NCI-H1048 (cell line): Measurements from ENCODE around the gene ISY1.
"Not testable (repeated sequence)": the region's sequence is repeated elsewhere in the genome, so short reads cannot be mapped to it uniquely, and the experiment has no call there.

Source experiments
- DNase-seq: peaks from one replicate; lab custom pipeline; 2025; lab: John Stamatoyannopoulos, UW

The ISY1 gene

DNA sequence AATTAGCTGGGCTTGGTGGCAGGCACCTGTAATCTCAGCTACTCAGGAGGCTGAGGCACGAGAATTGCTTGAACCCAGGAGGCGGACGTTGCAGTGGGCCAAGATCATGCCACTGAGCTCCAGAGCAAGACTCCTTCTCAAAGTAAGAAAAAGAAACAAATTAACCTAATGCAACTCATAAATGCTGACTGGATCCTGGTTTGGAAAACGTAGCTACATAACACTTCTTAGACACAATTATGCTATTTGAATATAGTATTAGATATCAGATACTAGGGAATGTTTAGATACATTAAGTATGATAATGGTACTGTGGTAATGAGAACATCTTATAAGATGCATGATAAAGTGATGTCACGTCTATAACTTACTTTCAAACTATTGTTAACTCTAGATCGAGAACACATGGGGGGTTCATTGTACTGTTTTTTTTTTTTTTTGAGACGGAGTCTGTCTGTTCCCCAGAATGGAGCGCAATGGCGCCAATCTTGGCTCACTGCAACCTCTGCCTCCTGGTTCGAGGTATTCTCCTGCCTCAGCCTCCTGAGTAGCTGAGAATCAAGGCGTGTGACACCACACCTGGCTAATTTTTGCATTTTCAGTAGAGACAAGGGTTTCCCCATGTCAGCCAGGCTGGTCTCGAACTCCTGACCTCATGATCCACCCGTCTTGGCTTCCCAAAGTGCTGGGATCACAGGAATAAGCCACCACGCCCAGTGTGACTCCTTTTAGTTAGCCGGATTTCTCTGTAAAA, 5.9 kb upstream of the ISY1 start:
- no peak for DNase-seq

DNA sequence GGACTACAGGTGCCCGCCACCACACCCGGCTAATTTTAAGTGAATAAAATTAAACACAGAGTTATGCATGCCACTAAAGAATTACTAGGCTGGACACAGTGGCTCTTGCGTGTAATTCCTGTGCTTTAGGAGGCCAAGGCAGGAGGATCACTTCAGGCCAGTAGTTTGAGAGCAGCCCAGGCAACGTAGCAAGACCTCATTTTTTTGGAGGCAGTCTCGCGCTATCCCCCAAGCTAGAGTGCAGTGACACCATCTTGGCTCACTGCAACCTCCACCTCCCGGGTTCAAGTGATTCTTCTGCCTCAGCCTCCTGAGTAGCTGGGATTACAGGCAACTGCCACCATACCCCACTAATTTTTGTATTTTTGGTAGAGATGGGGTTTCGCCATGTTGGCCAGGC, 4.7 kb upstream of the ISY1 start:
- DNase-seq, result not testable (repeated sequence)

GRCh38 chr3:129164500-129164899, 3.6 kb upstream of the ISY1 start:
- no peak for DNase-seq

DNA sequence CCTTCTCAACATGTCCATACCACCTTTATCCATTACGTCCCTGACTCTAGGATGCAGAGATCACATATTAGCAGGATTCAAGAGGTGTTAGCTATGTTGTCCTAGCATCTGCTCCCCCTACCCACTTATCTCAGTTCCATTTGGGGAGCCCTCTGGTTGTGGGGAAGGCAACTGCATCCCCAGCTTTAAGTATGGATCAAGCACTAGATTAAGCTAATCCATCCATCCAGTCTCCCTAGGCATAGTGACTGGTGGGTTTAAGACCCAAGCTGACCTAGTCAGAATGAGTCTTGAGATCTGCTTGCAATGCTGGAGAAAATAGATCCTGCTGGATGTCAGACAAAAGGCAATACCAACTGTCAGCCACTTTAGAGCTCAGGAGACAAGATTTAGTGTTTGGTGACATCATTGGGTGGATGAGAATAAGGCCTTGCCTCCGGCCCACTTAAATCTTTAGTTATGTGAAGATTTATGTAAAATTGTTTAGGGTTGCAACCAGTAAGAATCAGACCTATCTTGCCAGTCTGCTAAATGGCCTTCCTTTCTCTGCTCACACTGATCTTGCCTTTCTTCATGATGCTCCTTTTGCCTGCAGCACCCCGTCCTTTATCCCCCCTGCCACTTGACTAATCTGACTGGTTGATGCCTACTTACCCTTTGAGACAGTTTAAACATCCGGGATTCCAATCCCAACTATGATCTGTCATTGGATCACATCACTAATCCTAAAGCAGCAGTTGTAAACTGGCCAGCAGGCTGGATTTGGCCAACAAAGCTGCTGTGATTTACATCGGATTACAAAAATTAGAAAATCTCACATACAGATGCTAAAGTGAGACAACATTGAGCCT, 2.1 kb upstream of the ISY1 start:
- no peak for DNase-seq

- no peak for DNase-seq
These were observed 1.0 kb upstream of the ISY1 start for GRCh38 chr3:129161860-129162271.

DNA sequence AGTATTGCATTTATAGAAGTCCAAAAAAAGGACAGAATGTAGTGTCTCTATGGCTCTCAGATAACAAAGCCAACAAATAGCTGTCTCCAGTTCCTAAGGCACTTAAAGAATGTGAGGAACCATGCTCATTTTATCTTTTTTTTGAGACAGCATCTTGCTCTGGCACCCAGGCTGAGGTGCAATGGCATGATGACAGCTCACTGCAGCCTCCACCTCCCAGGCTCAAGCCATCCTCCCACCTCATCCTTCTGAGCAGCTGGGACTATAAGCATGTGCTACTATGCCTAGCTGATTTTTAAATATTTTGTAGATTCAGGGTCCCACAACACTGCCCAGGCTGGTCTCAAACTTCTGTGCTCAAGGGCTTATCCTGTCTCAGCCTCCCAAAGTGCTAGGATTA, 16.1 kb downstream of the ISY1 start:
- no peak for DNase-seq

GRCh38 chr3:129141011-129141410, 19.9 kb downstream of the ISY1 start:
- DNase-seq, result not testable (repeated sequence)

DNA sequence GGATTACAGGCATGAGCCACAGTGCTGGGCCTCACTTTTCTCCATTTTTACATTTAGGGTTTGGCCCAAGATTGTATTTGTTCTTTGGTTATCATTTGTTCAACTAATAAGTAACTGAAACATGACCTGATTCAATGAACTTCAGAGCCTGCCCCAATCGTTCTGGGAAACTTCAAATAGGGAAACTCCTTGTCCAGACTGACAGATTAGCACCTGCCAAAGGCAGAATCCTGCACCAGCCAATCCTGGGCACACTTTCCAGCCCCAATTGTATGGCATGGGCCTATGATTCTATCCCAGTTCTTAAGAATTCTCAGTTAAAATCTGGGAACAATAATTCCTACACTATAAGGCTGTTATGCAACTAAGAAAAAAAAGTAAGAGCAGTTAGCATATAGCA, 21.0 kb downstream of the ISY1 start:
- no peak for DNase-seq

GRCh38 chr3:129136275-129136674, 24.6 kb downstream of the ISY1 start:
- DNase-seq, result not testable (repeated sequence)

DNA sequence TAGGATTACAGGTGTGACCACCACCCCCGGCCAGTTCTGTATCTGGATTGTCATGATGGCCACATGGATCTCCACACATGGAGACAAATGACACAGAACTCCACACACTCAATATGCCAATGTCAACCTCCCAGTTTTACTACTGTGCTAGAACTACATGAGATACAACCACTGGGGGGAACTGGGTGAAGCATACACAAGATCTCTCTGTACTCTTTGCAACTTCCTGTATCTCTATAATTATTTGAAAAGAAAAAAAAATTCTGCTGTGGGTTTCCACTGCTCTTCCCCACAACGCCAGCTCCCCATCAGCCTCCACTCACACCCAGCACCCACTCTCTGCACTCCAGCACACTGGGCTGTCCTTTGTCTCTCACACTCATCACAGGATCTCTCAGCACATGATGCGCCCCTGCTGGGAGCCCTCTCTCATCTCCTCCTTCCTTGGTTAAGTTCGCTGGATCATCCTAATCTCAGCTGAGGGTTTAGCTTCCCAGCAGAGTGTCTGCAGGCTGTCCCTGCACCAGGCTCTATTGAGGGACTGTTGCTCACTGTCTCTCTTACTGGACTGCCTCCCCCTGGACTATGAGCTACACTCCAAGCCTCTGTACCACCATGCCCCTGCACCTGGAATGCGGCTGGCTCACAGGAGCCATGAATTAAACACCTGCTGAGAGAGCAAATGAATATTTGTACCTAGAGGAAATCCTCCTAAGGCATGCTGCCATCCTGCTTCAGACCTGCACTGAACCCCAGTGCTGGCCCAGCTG, 28.6 kb downstream of the ISY1 start:
- no peak for DNase-seq

- no peak for DNase-seq
These were observed 29.3 kb downstream of the ISY1 start for GRCh38 chr3:129131465-129132088.

GRCh38 chr3:129130291-129130813, 30.5 kb downstream of the ISY1 start:
- no peak for DNase-seq

- no peak for DNase-seq
These were observed 32.3 kb downstream of the ISY1 start for GRCh38 chr3:129128357-129129155.

DNA sequence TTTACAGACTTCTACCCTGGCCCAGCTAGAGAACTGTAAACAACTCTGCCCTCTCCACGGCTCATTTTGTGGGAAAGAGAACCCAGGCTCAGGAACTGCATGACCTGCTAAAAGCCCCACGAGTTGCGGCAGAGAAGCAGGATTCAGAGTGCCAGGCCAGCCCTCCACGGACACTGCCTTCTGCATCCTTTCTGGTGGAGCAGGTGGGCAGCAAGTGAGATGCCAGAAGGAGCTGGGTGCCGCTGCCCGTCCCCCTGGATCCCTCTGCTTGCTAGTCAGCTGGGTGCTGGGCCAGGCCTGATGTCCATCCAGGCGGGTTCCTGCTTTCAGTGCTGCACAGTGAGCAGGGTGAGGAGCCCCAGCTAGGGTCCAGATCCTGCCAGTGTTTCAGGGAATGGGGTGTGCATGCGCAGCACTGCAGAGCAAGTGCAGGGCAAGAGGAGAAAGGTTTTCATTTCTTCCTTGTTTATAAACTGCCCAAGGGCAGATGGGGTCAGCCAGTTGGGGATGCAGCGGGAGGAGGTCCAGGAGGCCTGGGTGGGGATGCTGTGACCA, 34.1 kb downstream of the ISY1 start:
- DNase-seq, result no peak

DNA sequence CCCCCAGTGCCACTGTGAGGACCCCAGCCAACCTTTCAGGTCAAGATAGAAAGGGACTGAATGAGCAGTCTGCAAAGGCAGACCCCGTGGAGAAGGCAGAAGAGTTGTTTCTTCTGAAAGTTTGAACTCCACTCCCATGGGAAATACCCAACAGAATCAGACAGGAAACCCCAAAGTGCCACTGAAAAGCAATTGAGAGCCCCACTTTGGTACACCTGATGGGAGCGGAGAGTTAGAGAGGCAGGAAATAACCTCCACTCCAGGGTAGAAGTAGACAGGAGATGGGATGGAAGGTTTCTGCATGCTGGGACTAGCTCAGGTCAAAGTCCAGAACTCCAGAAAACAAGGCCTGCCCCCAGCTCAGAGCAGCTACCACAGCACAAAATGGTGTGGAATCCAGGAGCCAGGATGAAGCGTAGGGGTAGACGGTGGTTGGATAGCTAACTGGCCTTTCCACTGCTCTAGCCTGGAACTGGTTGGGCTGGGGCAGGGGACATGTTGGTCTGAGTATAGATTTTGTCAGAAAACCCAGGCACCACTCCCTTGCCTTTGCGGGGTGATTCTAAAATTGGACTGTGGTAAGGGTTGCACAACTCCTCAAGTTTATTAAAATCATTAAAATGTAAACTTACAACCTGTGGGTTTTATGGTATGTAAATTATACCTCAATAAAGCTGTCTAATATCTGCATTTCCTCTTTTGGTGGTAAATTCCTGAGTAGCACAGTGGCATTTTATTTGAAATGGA, 37.4 kb downstream of the ISY1 start:
- no peak for DNase-seq

DNA sequence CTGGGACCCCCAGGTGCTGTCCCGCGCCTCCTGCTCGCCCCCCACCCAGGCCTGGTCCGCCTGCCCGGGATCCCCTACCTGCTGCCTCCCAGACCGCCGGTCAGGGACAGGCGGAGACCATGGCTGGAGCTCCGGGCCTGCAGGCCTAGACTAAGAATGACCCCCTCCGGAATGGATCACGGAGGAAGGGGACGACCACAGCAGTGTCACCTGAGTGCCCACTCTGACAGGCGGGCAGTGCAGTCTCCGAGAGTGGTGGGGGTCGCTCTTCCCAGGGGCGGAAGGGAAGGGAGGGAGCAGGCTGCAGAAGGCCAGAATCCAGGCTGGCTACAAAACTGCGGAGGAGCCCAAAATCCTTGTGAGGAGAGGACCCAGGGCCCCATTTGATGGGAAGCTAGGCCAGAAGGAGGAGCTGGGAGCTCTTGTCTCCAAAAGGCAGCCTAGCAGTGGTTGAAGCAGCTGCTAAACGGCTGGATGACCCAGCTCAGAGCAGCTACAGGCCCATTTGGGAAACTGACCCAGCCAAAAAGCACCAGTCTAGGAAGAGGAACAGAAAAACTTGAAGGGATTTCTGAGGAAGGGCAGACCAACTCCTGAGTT, 38.4 kb downstream of the ISY1 start:
- DNase-seq, result no peak

- peak; percentile 77 for DNase-seq
These were observed 39.0 kb downstream of the ISY1 start, which contains the start of gene RAB43 for GRCh38 chr3:129121792-129122411. Gene RAB43, minus strand, starts transcription at chr3:129121804. Its CDS starts 315 bp downstream, at chr3:129121489.

GRCh38 chr3:129121016-129121791, 39.7 kb downstream of the ISY1 start:
- DNase-seq, result no peak
